NCI-H2107 treated with DMSO at 0.1 percent for 48 hours (cell line): ENCODE data around the gene ESRRG.
A peak's percentile ranks its signal among the peaks of the same experiment; 100 is the strongest.

Source experiments
- DNase-seq: peaks from one replicate; lab custom pipeline; 2025; ENCODE audit not compliant: unreplicated experiment; lab: John Stamatoyannopoulos, UW

ESRRG gene

GRCh38 chr1:216723274-216723780, at the start of gene ESRRG:
ESRRG (minus strand) TSS chr1:216723429; CDS start chr1:216723299, 130 bp downstream.
- peak; percentile 89 for DNase-seq

GRCh38 chr1:216771922-216772321, 48.7 kb upstream of the ESRRG start:
- DNase-seq: no peak

- no peak for DNase-seq
Measured at GRCh38 chr1:216766633-216767327, 43.6 kb upstream of the ESRRG start.

GRCh38 chr1:216765346-216766300, 42.4 kb upstream of the ESRRG start:
- no peak for DNase-seq

- no peak for DNase-seq
Measured at GRCh38 chr1:216758161-216758560, 34.9 kb upstream of the ESRRG start.

- DNase-seq: no peak
Measured at GRCh38 chr1:216757110-216757509, 33.9 kb upstream of the ESRRG start.

GRCh38 chr1:216750961-216751360, 27.7 kb upstream of the ESRRG start:
- DNase-seq: no peak

GRCh38 chr1:216750031-216750627, 26.9 kb upstream of the ESRRG start:
- DNase-seq: peak; percentile 94

GRCh38 chr1:216749232-216749631, 26.0 kb upstream of the ESRRG start:
- DNase-seq: peak; percentile 28

- DNase-seq: no peak
Measured at GRCh38 chr1:216742625-216743024, 19.4 kb upstream of the ESRRG start.

- no peak for DNase-seq
Measured at GRCh38 chr1:216740331-216740730, 17.1 kb upstream of the ESRRG start.

- no peak for DNase-seq
Measured at GRCh38 chr1:216739793-216740192, 16.6 kb upstream of the ESRRG start.

- DNase-seq: no peak
Measured at GRCh38 chr1:216732121-216732520, 8.9 kb upstream of the ESRRG start.

GRCh38 chr1:216731562-216731961, 8.3 kb upstream of the ESRRG start:
- DNase-seq: no peak

GRCh38 chr1:216726435-216726834, 3.2 kb upstream of the ESRRG start:
- DNase-seq: no peak

GRCh38 chr1:216722821-216723220, 408 bp downstream of the ESRRG start:
- peak; percentile 83 for DNase-seq

- peak; percentile 28 for DNase-seq
Measured at GRCh38 chr1:216721863-216722262, 1.4 kb downstream of the ESRRG start.

GRCh38 chr1:216721062-216721461, 2.2 kb downstream of the ESRRG start:
- no peak for DNase-seq

- DNase-seq: no peak
Measured at GRCh38 chr1:216711712-216712111, 11.5 kb downstream of the ESRRG start.

GRCh38 chr1:216710598-216711333, 12.5 kb downstream of the ESRRG start:
- DNase-seq: no peak

- peak; percentile 26 for DNase-seq
Measured at GRCh38 chr1:216710055-216710454, 13.2 kb downstream of the ESRRG start.
